HEK293 (cell line): ENCODE results near the gene GNG7.
A peak's percentile ranks its signal among the peaks of the same experiment; 100 is the strongest.

ENCODE experiments used
- CTCF ChIA-PET: fragments of 350-600 bp; formaldehyde crosslinking; extraction: SDS; loops from one replicate; lab custom pipeline; 2021; ENCODE audit warnings: antibody characterized with exemption; lab: Yijun Ruan, JAX
- POLR2A ChIA-PET: fragments of 300-600 bp; formaldehyde crosslinking; extraction: SDS; loops from one replicate; lab custom pipeline; 2020; ENCODE audit warnings: antibody characterized with exemption, inconsistent platforms; lab: Yijun Ruan, JAX
- H3K27ac ChIP-seq: fragments of 200-500 bp; sonication (Bioruptor generic); 2 replicates; pipeline ENCODE4 v1.5.1; 2014; ENCODE audit warnings: low read depth, low read length, control low read depth, inconsistent platforms; ENCODE audit errors: extremely low read depth
- H3K36me3 ChIP-seq, 2 experiments: fragments of 200-500 bp in 1 of 2; sonication (Bioruptor generic) in 1 of 2; 1 replicate in 1 of 2; 2 replicates in 1 of 2; pipeline ENCODE4 v1.5.1; 2014 to 2017; ENCODE audit warnings: inconsistent platforms in 2 of 2, low read length in 2 of 2; ENCODE audit not compliant: control insufficient read depth in 2 of 2, insufficient read depth in 1 of 2
- H3K4me1 ChIP-seq: fragments of 200-500 bp; sonication (Bioruptor generic); 2 replicates; pipeline ENCODE4 v1.5.1; 2014; ENCODE audit warnings: mild to moderate bottlenecking, low read length, inconsistent platforms; ENCODE audit not compliant: control insufficient read depth, insufficient read depth
- H3K4me3 ChIP-seq: 2 replicates; pipeline ENCODE4 v1.5.1; 2011; ENCODE audit warnings: low read depth, mild to moderate bottlenecking, control low read depth, low read length, moderate library complexity
- H3K9me3 ChIP-seq: fragments of 200-500 bp; sonication (Bioruptor generic); 2 replicates; pipeline ENCODE4 v1.5.1; 2014; ENCODE audit warnings: low read depth, low read length, inconsistent platforms; ENCODE audit not compliant: control insufficient read depth, insufficient read depth
- OVOL3 ChIP-seq: fragments of 450-650 bp; formaldehyde crosslinking; IDR thresholded peaks from 2 replicates; pipeline ENCODE4 v1.5.1; 2016; ENCODE audit warnings: missing biosample characterization, missing genetic modification characterization
- PRDM1 ChIP-seq: fragments of 450-650 bp; formaldehyde crosslinking; IDR thresholded peaks from 2 replicates; pipeline ENCODE4; 2016; ENCODE audit warnings: missing biosample characterization, missing genetic modification characterization
- ZFHX2 ChIP-seq: fragments of 450-650 bp; formaldehyde crosslinking; conservative IDR thresholded peaks from 2 replicates; pipeline ENCODE4 v1.5.1; 2016; ENCODE audit warnings: missing biosample characterization, missing genetic modification characterization
- ZIC2 ChIP-seq: fragments of 450-650 bp; formaldehyde crosslinking; IDR thresholded peaks from 2 replicates; pipeline ENCODE4 v1.5.1; 2016; ENCODE audit warnings: missing biosample characterization, missing genetic modification characterization
- ZNF121 ChIP-seq: fragments of 450-650 bp; formaldehyde crosslinking; IDR thresholded peaks from 2 replicates; pipeline ENCODE4 v1.5.1; 2016; ENCODE audit warnings: missing biosample characterization, missing genetic modification characterization
- ZNF157 ChIP-seq: fragments of 450-650 bp; formaldehyde crosslinking; IDR thresholded peaks from 2 replicates; pipeline ENCODE4 v1.5.1; 2016; ENCODE audit warnings: missing biosample characterization, missing genetic modification characterization
- ZNF169 ChIP-seq: fragments of 450-650 bp; formaldehyde crosslinking; IDR thresholded peaks from 2 replicates; pipeline ENCODE4 v1.5.1; 2016; ENCODE audit warnings: missing biosample characterization, missing genetic modification characterization
- ZNF266 ChIP-seq: fragments of 450-650 bp; formaldehyde crosslinking; IDR thresholded peaks from 2 replicates; pipeline ENCODE4 v1.5.1; 2016; ENCODE audit warnings: missing biosample characterization, missing genetic modification characterization, low read depth
- ZNF366 ChIP-seq: fragments of 450-650 bp; formaldehyde crosslinking; conservative IDR thresholded peaks from 2 replicates; pipeline ENCODE4 v1.5.1; 2016; ENCODE audit warnings: missing biosample characterization, missing genetic modification characterization
- ZNF391 ChIP-seq: fragments of 450-650 bp; formaldehyde crosslinking; IDR thresholded peaks from 2 replicates; pipeline ENCODE4 v1.5.1; 2016; ENCODE audit warnings: low read depth, missing biosample characterization, missing genetic modification characterization, borderline replicate concordance
- ZNF514 ChIP-seq: fragments of 450-650 bp; formaldehyde crosslinking; IDR thresholded peaks from 2 replicates; pipeline ENCODE4 v1.5.1; 2016; ENCODE audit warnings: missing biosample characterization, missing genetic modification characterization
- ZNF600 ChIP-seq: fragments of 450-650 bp; formaldehyde crosslinking; IDR thresholded peaks from 2 replicates; pipeline ENCODE4 v1.5.1; 2016; ENCODE audit warnings: missing biosample characterization, missing genetic modification characterization
- ZNF610 ChIP-seq: fragments of 450-650 bp; formaldehyde crosslinking; IDR thresholded peaks from 2 replicates; pipeline ENCODE4 v1.5.1; 2016; ENCODE audit warnings: missing biosample characterization, missing genetic modification characterization, borderline replicate concordance
- ZNF629 ChIP-seq: fragments of 450-650 bp; formaldehyde crosslinking; IDR thresholded peaks from 2 replicates; pipeline ENCODE4 v1.5.1; 2017; ENCODE audit warnings: missing biosample characterization, missing genetic modification characterization
- TF ChIP-seq, protein P1 (sequence below): fragments of 450-650 bp; formaldehyde crosslinking; IDR thresholded peaks from 2 replicates; pipeline ENCODE4 v1.5.1; 2016; ENCODE audit warnings: missing biosample characterization, missing genetic modification characterization
- TF ChIP-seq, protein P2 (sequence below): fragments of 450-650 bp; formaldehyde crosslinking; IDR thresholded peaks from 2 replicates; pipeline ENCODE4 v1.5.1; 2016; ENCODE audit warnings: missing biosample characterization, missing genetic modification characterization
- TF ChIP-seq, protein P3 (sequence below): fragments of 450-650 bp; formaldehyde crosslinking; IDR thresholded peaks from 2 replicates; pipeline ENCODE4 v1.5.1; 2017; ENCODE audit warnings: missing biosample characterization, missing genetic modification characterization
- TF ChIP-seq, protein P4 (sequence below): fragments of 450-650 bp; formaldehyde crosslinking; IDR thresholded peaks from 2 replicates; pipeline ENCODE4 v1.5.1; 2016; ENCODE audit warnings: missing biosample characterization, missing genetic modification characterization
- TF ChIP-seq, protein P5 (sequence below): fragments of 450-650 bp; formaldehyde crosslinking; IDR thresholded peaks from 2 replicates; pipeline ENCODE4 v1.5.1; 2016; ENCODE audit warnings: missing biosample characterization, missing genetic modification characterization
- TF ChIP-seq, protein P6 (sequence below): fragments of 450-650 bp; IDR thresholded peaks from 2 replicates; pipeline ENCODE4 v1.5.1; 2018; ENCODE audit warnings: missing biosample characterization, mild to moderate bottlenecking, missing genetic modification characterization

GNG7 gene

DNA sequence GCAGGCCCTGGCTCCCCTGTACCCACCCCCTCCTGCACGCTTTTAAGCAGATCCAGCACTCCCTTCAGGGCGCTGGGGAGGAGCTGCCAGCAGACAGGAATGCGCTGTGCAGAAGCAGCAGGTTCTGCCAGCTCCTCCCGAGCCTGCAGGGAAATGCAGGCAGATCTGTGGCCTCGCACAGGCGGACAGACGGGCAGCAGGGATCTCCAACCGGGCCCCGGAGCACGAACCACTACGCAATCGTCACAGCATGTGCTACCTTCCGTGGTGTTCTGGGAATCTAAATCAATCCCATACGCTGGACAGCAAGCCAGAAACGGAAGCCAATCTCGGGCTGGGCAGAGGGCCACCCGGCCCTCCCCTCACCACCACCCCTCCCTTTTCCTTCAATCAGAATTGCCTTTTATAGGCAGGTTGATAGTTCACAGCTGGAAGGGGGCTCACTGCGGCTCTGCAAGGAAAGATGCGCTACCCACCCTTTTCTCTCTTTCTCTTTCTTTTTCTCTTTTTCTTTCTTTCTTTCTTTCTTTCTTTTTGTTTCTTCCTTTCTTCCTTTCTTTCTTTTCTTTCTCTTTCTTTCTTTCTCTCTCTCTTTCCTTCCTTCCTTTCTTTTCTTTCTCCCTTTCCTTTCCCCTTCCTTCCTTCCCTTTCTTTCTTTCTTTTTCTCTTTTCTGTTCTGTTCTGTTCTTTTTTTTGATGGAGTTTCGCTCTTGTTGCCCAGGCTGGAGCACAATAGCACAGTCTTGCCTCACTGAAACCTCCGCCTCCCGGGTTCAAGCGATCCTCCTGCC is 99.9 kb downstream of the GNG7 start:
- H3K27ac ChIP-seq = no peak overlapping the region
- no peaks in the 10 kb centered on the region for H3K36me3 ChIP-seq
- H3K4me3 ChIP-seq = no peak overlapping the region
- H3K9me3 ChIP-seq = no peaks in the 10 kb centered on the region
- H3K4me1 ChIP-seq = no peaks in the 10 kb centered on the region
- TF ChIP-seq ZNF629 (no peak), ZNF514 (no peak), ZNF610 (tag by site-specific recombination) (no peak), ZNF157 (tag by site-specific recombination) (no peak), OVOL3 (tag by site-specific recombination) (no peak), ZNF169 (no peak), ZNF366 (tag by site-specific recombination) (peak; percentile 93), PRDM1 (tag by site-specific recombination) (peak; percentile 97), ZNF600 (tag by site-specific recombination) (peak; percentile 57; the same call in 1 of the 2 replicates), ZFHX2 (no peak), ZNF121 (tag by site-specific recombination) (no peak), ZNF266 (tag by site-specific recombination) (no peak), ZIC2 (peak; percentile 81), ZNF391 (tag by site-specific recombination) (no peak)
- TF ChIP-seq, protein P1, sequence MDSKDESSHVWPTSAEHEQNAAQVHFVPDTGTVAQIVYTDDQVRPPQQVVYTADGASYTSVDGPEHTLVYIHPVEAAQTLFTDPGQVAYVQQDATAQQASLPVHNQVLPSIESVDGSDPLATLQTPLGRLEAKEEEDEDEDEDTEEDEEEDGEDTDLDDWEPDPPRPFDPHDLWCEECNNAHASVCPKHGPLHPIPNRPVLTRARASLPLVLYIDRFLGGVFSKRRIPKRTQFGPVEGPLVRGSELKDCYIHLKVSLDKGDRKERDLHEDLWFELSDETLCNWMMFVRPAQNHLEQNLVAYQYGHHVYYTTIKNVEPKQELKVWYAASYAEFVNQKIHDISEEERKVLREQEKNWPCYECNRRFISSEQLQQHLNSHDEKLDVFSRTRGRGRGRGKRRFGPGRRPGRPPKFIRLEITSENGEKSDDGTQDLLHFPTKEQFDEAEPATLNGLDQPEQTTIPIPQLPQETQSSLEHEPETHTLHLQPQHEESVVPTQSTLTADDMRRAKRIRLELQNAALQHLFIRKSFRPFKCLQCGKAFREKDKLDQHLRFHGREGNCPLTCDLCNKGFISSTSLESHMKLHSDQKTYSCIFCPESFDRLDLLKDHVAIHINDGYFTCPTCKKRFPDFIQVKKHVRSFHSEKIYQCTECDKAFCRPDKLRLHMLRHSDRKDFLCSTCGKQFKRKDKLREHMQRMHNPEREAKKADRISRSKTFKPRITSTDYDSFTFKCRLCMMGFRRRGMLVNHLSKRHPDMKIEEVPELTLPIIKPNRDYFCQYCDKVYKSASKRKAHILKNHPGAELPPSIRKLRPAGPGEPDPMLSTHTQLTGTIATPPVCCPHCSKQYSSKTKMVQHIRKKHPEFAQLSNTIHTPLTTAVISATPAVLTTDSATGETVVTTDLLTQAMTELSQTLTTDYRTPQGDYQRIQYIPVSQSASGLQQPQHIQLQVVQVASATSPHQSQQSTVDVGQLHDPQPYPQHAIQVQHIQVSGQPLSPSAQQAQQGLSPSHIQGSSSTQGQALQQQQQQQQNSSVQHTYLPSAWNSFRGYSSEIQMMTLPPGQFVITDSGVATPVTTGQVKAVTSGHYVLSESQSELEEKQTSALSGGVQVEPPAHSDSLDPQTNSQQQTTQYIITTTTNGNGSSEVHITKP = no peak
- TF ChIP-seq, protein P2, sequence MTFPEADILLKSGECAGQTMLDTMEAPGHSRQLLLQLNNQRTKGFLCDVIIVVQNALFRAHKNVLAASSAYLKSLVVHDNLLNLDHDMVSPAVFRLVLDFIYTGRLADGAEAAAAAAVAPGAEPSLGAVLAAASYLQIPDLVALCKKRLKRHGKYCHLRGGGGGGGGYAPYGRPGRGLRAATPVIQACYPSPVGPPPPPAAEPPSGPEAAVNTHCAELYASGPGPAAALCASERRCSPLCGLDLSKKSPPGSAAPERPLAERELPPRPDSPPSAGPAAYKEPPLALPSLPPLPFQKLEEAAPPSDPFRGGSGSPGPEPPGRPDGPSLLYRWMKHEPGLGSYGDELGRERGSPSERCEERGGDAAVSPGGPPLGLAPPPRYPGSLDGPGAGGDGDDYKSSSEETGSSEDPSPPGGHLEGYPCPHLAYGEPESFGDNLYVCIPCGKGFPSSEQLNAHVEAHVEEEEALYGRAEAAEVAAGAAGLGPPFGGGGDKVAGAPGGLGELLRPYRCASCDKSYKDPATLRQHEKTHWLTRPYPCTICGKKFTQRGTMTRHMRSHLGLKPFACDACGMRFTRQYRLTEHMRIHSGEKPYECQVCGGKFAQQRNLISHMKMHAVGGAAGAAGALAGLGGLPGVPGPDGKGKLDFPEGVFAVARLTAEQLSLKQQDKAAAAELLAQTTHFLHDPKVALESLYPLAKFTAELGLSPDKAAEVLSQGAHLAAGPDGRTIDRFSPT (tag by site-specific recombination) = no peak
- TF ChIP-seq, protein P3, sequence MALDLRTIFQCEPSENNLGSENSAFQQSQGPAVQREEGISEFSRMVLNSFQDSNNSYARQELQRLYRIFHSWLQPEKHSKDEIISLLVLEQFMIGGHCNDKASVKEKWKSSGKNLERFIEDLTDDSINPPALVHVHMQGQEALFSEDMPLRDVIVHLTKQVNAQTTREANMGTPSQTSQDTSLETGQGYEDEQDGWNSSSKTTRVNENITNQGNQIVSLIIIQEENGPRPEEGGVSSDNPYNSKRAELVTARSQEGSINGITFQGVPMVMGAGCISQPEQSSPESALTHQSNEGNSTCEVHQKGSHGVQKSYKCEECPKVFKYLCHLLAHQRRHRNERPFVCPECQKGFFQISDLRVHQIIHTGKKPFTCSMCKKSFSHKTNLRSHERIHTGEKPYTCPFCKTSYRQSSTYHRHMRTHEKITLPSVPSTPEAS = no peak
- TF ChIP-seq, protein P4, sequence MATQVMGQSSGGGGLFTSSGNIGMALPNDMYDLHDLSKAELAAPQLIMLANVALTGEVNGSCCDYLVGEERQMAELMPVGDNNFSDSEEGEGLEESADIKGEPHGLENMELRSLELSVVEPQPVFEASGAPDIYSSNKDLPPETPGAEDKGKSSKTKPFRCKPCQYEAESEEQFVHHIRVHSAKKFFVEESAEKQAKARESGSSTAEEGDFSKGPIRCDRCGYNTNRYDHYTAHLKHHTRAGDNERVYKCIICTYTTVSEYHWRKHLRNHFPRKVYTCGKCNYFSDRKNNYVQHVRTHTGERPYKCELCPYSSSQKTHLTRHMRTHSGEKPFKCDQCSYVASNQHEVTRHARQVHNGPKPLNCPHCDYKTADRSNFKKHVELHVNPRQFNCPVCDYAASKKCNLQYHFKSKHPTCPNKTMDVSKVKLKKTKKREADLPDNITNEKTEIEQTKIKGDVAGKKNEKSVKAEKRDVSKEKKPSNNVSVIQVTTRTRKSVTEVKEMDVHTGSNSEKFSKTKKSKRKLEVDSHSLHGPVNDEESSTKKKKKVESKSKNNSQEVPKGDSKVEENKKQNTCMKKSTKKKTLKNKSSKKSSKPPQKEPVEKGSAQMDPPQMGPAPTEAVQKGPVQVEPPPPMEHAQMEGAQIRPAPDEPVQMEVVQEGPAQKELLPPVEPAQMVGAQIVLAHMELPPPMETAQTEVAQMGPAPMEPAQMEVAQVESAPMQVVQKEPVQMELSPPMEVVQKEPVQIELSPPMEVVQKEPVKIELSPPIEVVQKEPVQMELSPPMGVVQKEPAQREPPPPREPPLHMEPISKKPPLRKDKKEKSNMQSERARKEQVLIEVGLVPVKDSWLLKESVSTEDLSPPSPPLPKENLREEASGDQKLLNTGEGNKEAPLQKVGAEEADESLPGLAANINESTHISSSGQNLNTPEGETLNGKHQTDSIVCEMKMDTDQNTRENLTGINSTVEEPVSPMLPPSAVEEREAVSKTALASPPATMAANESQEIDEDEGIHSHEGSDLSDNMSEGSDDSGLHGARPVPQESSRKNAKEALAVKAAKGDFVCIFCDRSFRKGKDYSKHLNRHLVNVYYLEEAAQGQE = 0 out of 2 replicates have a peak, but pooled peaks have one; percentile 27
- TF ChIP-seq, protein P5, sequence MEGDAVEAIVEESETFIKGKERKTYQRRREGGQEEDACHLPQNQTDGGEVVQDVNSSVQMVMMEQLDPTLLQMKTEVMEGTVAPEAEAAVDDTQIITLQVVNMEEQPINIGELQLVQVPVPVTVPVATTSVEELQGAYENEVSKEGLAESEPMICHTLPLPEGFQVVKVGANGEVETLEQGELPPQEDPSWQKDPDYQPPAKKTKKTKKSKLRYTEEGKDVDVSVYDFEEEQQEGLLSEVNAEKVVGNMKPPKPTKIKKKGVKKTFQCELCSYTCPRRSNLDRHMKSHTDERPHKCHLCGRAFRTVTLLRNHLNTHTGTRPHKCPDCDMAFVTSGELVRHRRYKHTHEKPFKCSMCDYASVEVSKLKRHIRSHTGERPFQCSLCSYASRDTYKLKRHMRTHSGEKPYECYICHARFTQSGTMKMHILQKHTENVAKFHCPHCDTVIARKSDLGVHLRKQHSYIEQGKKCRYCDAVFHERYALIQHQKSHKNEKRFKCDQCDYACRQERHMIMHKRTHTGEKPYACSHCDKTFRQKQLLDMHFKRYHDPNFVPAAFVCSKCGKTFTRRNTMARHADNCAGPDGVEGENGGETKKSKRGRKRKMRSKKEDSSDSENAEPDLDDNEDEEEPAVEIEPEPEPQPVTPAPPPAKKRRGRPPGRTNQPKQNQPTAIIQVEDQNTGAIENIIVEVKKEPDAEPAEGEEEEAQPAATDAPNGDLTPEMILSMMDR (tag by site-specific recombination) = no peak
- TF ChIP-seq, protein P6, sequence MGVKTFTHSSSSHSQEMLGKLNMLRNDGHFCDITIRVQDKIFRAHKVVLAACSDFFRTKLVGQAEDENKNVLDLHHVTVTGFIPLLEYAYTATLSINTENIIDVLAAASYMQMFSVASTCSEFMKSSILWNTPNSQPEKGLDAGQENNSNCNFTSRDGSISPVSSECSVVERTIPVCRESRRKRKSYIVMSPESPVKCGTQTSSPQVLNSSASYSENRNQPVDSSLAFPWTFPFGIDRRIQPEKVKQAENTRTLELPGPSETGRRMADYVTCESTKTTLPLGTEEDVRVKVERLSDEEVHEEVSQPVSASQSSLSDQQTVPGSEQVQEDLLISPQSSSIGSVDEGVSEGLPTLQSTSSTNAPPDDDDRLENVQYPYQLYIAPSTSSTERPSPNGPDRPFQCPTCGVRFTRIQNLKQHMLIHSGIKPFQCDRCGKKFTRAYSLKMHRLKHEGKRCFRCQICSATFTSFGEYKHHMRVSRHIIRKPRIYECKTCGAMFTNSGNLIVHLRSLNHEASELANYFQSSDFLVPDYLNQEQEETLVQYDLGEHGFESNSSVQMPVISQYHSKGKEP = 0 out of 2 replicates have a peak, but pooled peaks have one; percentile 54
- ChIA-PET CTCF (interaction anchor here (0.6 to 2.3 kb wide), 3 partner anchors 8 to 421 kb away, joined by 3 to 14 read pairs (median 3); no protein-coding TSS in a partner anchor), POLR2A (interaction anchor here (2.2 kb wide), 1 partner anchor 126 kb away, joined by 14 read pairs; the partner anchor contains the start of gene GADD45B)
